Fibroblast of lung (primary cell): ENCODE data around the gene BORCS6. TPM values are rescaled to one million over a fixed set of nuclear protein-coding genes. Genes with fewer than 3 reads are reported as not detected.

Experiments used
- DNase-seq, 2 donors: peaks; one replicate each; pipeline versions ENCODE4 v3.0.0 to v3.0.0-alpha.2; 2010; ENCODE audit warnings: low read depth in 2 of 2
- H2AFZ ChIP-seq: 2 replicates; pipeline ENCODE4 v1.5.1; 2012; ENCODE audit warnings: low read length, control low read depth, inconsistent platforms
- H3K27ac ChIP-seq: 2 replicates; pipeline ENCODE4 v1.5.1; 2011; ENCODE audit warnings: low read length, control low read depth; ENCODE audit not compliant: insufficient read depth
- H3K27me3 ChIP-seq: 2 replicates; pipeline ENCODE4 v1.5.1; 2011; ENCODE audit warnings: mild to moderate bottlenecking, low read length; ENCODE audit not compliant: control insufficient read depth, insufficient read depth
- H3K36me3 ChIP-seq: 2 replicates; pipeline ENCODE4 v1.5.1; 2011; ENCODE audit warnings: low read length; ENCODE audit not compliant: control insufficient read depth, insufficient read depth
- H3K4me1 ChIP-seq: 2 replicates; pipeline ENCODE4 v1.5.1; 2011; ENCODE audit warnings: low read length; ENCODE audit not compliant: control insufficient read depth, insufficient read depth; ENCODE audit errors: extremely low read depth
- H3K4me2 ChIP-seq: 2 replicates; pipeline ENCODE4 v1.5.1; 2011; ENCODE audit warnings: low read length, control low read depth; ENCODE audit not compliant: insufficient read depth; ENCODE audit errors: extremely low read depth
- H3K4me3 ChIP-seq, 4 experiments: fragments of 200-600 bp in 1 of 4; sonication (generic) in 1 of 4; replicated peaks in 1 of 4; 2 replicates each; pipeline ENCODE4 v1.5.1; 2011 to 2016; ENCODE audit warnings: low read length in 4 of 4, low read depth in 3 of 4, mild to moderate bottlenecking in 3 of 4, control low read depth in 2 of 4, inconsistent platforms in 1 of 4, mixed read lengths in 1 of 4; ENCODE audit not compliant: insufficient read depth in 1 of 4; ENCODE audit errors: control extremely low read depth in 1 of 4
- H3K79me2 ChIP-seq: 2 replicates; pipeline ENCODE4 v1.5.1; 2012; ENCODE audit warnings: mild to moderate bottlenecking, low read length, inconsistent platforms; ENCODE audit not compliant: control insufficient read depth, insufficient read depth
- H3K9ac ChIP-seq: 2 replicates; pipeline ENCODE4 v1.5.1; 2011; ENCODE audit warnings: mild to moderate bottlenecking, low read length, control low read depth; ENCODE audit not compliant: insufficient read depth
- H3K9me3 ChIP-seq: 2 replicates; pipeline ENCODE4 v1.5.1; 2012; ENCODE audit warnings: low read depth, low read length; ENCODE audit not compliant: control insufficient read depth, insufficient read depth
- H4K20me1 ChIP-seq: 2 replicates; pipeline ENCODE4 v1.5.1; 2011; ENCODE audit warnings: low read length; ENCODE audit not compliant: control insufficient read depth, insufficient read depth; ENCODE audit errors: extremely low read depth
- EZH2 ChIP-seq: IDR thresholded peaks from 2 replicates; pipeline ENCODE4 v1.5.1; 2012; ENCODE audit warnings: low read length, control low read depth, mild to moderate bottlenecking; ENCODE audit errors: missing control alignments
- polyA plus RNA-seq, 2 donors: library from polyadenylated mRNA; depleted of rRNA in 1 of 2; stranded (reverse) in 1 of 2; unstranded in 1 of 2; fragments of >200 nt; gene quantifications; 2 replicates each; pipeline ENCODE4 v1.2.1, GENCODE V29; 2011 to 2012; ENCODE audit warnings: missing spikeins in 1 of 2
- total RNA-seq: library from RNA; depleted of rRNA; stranded (reverse); fragments of >200 nt; gene quantifications from 2 replicates; pipeline ENCODE4 v1.2.1, GENCODE V29; 2014
- TF ChIP-seq, protein P1 (sequence below), 2 donors: IDR thresholded peaks in 1 of 2; conservative IDR thresholded peaks in 1 of 2; 1 replicate in 1 of 2; 2 replicates in 1 of 2; pipeline ENCODE4 v1.5.1; 2011 to 2012; ENCODE audit warnings: low read length in 2 of 2, control low read depth in 1 of 2, inconsistent platforms in 1 of 2, low read depth in 1 of 2, mild to moderate bottlenecking in 1 of 2

BORCS6 gene
- total and polyA plus RNA-seq, 2 donors (not counting 1 experiment from before 2014, with no cell fraction given): 2.9 to 11.4 TPM

DNA sequence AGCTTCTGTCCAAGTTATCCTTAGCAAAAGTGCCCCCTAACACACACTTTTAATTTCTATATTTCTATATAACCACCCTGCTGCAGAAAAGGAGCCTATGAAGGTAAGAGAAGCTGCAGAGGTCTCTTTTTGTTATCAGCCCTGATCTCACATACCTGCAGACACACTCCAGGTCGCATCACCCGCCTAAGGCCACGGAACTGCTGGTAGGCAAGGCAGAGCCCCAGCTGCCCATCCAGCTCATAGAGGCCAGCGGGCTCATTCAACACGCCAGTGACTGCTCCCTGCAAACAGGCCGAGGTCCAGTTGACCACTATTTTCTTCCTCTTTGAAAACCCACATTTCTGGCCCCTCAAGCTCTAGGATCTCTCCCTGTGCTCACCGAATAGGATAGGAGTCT lies 45.7 kb upstream of the BORCS6 start:
- H3K27me3 ChIP-seq: no peaks in the 10 kb centered on the region
- DNase-seq: no peak
- no peaks in the 10 kb centered on the region for H4K20me1 ChIP-seq
- H3K36me3 ChIP-seq: peaks cover 8% of the 10 kb centered on the region
- H3K79me2 ChIP-seq: no peaks in the 10 kb centered on the region
- H2AFZ ChIP-seq: no peak overlapping the region
- H3K9ac ChIP-seq: no peak overlapping the region
- H3K27ac ChIP-seq: no peak overlapping the region
- TF ChIP-seq, protein P1, sequence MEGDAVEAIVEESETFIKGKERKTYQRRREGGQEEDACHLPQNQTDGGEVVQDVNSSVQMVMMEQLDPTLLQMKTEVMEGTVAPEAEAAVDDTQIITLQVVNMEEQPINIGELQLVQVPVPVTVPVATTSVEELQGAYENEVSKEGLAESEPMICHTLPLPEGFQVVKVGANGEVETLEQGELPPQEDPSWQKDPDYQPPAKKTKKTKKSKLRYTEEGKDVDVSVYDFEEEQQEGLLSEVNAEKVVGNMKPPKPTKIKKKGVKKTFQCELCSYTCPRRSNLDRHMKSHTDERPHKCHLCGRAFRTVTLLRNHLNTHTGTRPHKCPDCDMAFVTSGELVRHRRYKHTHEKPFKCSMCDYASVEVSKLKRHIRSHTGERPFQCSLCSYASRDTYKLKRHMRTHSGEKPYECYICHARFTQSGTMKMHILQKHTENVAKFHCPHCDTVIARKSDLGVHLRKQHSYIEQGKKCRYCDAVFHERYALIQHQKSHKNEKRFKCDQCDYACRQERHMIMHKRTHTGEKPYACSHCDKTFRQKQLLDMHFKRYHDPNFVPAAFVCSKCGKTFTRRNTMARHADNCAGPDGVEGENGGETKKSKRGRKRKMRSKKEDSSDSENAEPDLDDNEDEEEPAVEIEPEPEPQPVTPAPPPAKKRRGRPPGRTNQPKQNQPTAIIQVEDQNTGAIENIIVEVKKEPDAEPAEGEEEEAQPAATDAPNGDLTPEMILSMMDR (conservative IDR thresholded peaks at IDR 0.05 in 1 of 2, IDR thresholded peaks at IDR 0.05 in 1 of 2; ENCODE audit: low read depth in 1 of 2, low read length in 2 of 2): no peak
- no peak for TF ChIP-seq EZH2
- no peak overlapping the region for H3K4me3 ChIP-seq
- no peaks in the 10 kb centered on the region for H3K4me1 ChIP-seq
- H3K9me3 ChIP-seq: no peaks in the 10 kb centered on the region
- H3K4me2 ChIP-seq: no peak overlapping the region

DNA sequence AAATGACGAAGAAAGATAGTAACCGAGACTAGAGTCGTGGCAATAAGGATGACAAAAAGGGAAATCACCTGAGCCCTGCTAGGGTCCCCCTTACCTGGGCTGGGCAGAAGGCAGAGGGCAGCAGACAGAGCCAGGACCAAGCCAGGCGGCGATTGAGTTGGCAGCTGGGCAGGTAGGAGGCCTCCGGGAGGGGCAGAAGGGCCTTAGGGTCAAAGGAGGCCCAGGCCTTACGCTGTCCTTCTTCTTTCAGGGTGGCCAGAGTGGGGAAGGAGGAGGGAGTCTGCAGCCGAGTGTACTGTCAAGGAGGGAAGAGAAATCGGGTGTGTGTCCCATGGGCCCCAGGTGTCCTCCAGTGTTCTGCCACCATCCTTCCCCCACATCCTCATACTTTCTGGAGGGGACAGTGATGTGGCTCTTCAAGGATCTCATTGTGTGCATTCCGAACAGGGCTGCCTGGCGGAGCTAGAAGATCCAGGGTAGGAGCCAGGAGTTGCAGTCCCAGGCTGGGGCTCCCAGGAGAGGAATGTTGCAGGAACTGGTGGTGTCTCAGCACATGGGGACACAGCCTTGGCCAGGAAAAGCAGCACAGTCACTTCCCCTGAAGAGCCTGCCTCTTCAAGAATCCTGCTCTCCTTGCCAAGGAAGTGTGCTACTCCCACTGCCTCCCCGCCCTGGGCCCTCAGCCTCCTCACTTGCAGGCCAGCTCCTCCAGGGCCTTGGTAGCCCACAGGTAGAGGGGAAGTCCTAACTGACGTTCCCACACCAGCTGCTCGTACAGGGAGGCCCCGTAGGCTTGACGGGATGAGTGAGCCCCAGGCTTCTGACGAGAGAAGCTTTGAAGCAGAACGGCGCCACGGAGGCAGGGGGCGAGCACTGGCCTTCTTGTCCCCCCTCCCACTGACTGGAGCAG lies 44.6 kb upstream of the BORCS6 start:
- no peak for DNase-seq
- Histone ChIP-seq H3K9me3 (no peaks in the 10 kb centered on the region), H3K79me2 (no peaks in the 10 kb centered on the region), H3K27me3 (no peaks in the 10 kb centered on the region), H4K20me1 (no peaks in the 10 kb centered on the region), H3K4me1 (no peaks in the 10 kb centered on the region), H3K27ac (no peak overlapping the region), H3K36me3 (peaks cover 11% of the 10 kb centered on the region), H3K4me3 (no peak overlapping the region), H3K4me2 (no peak overlapping the region), H3K9ac (no peak overlapping the region), H2AFZ (no peak overlapping the region)
- TF ChIP-seq, protein P1 (conservative IDR thresholded peaks at IDR 0.05 in 1 of 2, IDR thresholded peaks at IDR 0.05 in 1 of 2; ENCODE audit: low read depth in 1 of 2, low read length in 2 of 2): no peak
- TF ChIP-seq EZH2: no peak

DNA sequence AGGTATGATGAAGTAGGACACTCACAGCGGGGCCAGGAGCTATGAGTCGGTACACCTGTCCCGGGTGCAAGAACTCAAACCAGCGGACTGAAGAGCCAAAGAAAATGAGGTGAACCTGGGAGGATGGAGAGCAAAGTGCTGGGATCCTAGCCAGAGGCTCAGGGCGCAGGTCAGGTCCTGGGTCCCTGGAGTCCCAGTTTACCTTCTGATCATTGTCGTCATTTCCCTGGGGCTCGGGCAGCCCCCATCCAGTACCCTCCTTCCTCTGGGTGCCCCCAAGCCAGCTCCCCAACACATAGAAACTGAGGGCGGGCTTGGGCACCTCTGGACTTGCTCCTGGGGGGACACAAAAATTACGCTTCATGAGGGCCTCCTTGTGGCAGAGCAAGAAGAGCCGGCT lies 41.7 kb upstream of the BORCS6 start:
- Histone ChIP-seq H3K9me3 (no peaks in the 10 kb centered on the region), H3K4me2 (no peak overlapping the region), H4K20me1 (no peaks in the 10 kb centered on the region), H3K27ac (no peak overlapping the region), H2AFZ (no peak overlapping the region), H3K27me3 (no peaks in the 10 kb centered on the region), H3K4me3 (no peak overlapping the region), H3K4me1 (no peaks in the 10 kb centered on the region), H3K79me2 (no peaks in the 10 kb centered on the region), H3K9ac (no peak overlapping the region), H3K36me3 (peaks cover 17% of the 10 kb centered on the region)
- TF ChIP-seq, protein P1 (conservative IDR thresholded peaks at IDR 0.05 in 1 of 2, IDR thresholded peaks at IDR 0.05 in 1 of 2; ENCODE audit: low read depth in 1 of 2, low read length in 2 of 2): no peak
- no peak for TF ChIP-seq EZH2
- no peak for DNase-seq
